Central memory CD8-positive, alpha-beta T cell (primary cell): ENCODE measurements around the gene GRIFIN.

Experiments used
- ATAC-seq: fragments of 150-1000 bp; cut with Tn5 transposase; replicated peaks from 2 replicates; pipeline ENCODE4 v1.10.0; 2022; ENCODE audit warnings: mild to moderate bottlenecking, moderate FRiP score, moderate number of reproducible peaks; ENCODE audit not compliant: poor library complexity, severe bottlenecking; ENCODE audit errors: extremely low read depth
- DNase-seq, 2 donors: peaks; one replicate each; pipeline ENCODE4 v3.0.0; 2021; ENCODE audit warnings: low spot score in 2 of 2
- H3K27ac Mint-ChIP-seq: one replicate; pipeline ENCODE4 v1.8.0; 2022; ENCODE audit warnings: low read depth, mild to moderate bottlenecking, moderate library complexity, mixed read lengths
- H3K27me3 Mint-ChIP-seq: one replicate; pipeline ENCODE4 v1.8.0; 2022; ENCODE audit warnings: mixed read lengths
- H3K36me3 Mint-ChIP-seq: one replicate; pipeline ENCODE4 v1.8.0; 2022; ENCODE audit warnings: mild to moderate bottlenecking, moderate library complexity, mixed read lengths; ENCODE audit not compliant: insufficient read depth
- H3K4me1 Mint-ChIP-seq: one replicate; pipeline ENCODE4 v1.8.0; 2022; ENCODE audit warnings: mixed read lengths
- H3K4me3 Mint-ChIP-seq: one replicate; pipeline ENCODE4 v1.8.0; 2022; ENCODE audit warnings: mild to moderate bottlenecking, moderate library complexity, mixed read lengths
- H3K9me3 Mint-ChIP-seq: one replicate; pipeline ENCODE4 v1.8.0; 2022; ENCODE audit warnings: mixed read lengths

GRIFIN gene

GRCh38 chr7:2518737-2519118, 42.5 kb upstream of the GRIFIN start:
- ATAC-seq (no peak), DNase-seq (no peak)
- H3K27ac Mint-ChIP-seq, result no peak overlapping the region

GRCh38 chr7:2517678-2518507, 41.7 kb upstream of the GRIFIN start:
- Mint-ChIP-seq H3K36me3 (peaks cover 26% of the 10 kb centered on the region), H3K27me3 (no peaks in the 10 kb centered on the region), H3K4me3 (peak overlapping the region; percentile 71), H3K4me1 (peaks cover 32% of the 10 kb centered on the region), H3K9me3 (no peaks in the 10 kb centered on the region), H3K27ac (no peak overlapping the region)
- ATAC-seq, result no peak
- DNase-seq, result no peak

More at GRCh38 chr7:2518737-2519118, 42.5 kb upstream of the GRIFIN start:
- Mint-ChIP-seq H3K4me1 (peaks cover 31% of the 10 kb centered on the region), H3K9me3 (no peaks in the 10 kb centered on the region), H3K36me3 (peaks cover 28% of the 10 kb centered on the region), H3K27me3 (no peaks in the 10 kb centered on the region), H3K4me3 (peak overlapping the region; percentile 71)

GRCh38 chr7:2517026-2517425, 40.8 kb upstream of the GRIFIN start:
- Mint-ChIP-seq H3K36me3 (peaks cover 18% of the 10 kb centered on the region), H3K27ac (no peak overlapping the region), H3K9me3 (no peaks in the 10 kb centered on the region), H3K4me3 (no peak overlapping the region), H3K4me1 (peaks cover 32% of the 10 kb centered on the region), H3K27me3 (no peaks in the 10 kb centered on the region)
- ATAC-seq (no peak), DNase-seq (no peak)

- H3K27me3 Mint-ChIP-seq, result no peaks in the 10 kb centered on the region
- H3K9me3 Mint-ChIP-seq, result no peaks in the 10 kb centered on the region
- no peak overlapping the region for H3K27ac Mint-ChIP-seq
- no peak overlapping the region for H3K4me3 Mint-ChIP-seq
- H3K4me1 Mint-ChIP-seq, result peaks cover 31% of the 10 kb centered on the region
- peaks cover 12% of the 10 kb centered on the region for H3K36me3 Mint-ChIP-seq
- ATAC-seq (no peak), DNase-seq (no peak)
These were observed 40.0 kb upstream of the GRIFIN start for GRCh38 chr7:2516194-2516555.

GRCh38 chr7:2515424-2516193, 39.4 kb upstream of the GRIFIN start:
- no peaks in the 10 kb centered on the region for H3K9me3 Mint-ChIP-seq
- ATAC-seq, result no peak
- no peak overlapping the region for H3K27ac Mint-ChIP-seq
- DNase-seq, result no peak
- no peak overlapping the region for H3K4me3 Mint-ChIP-seq
- H3K27me3 Mint-ChIP-seq, result no peaks in the 10 kb centered on the region
- H3K36me3 Mint-ChIP-seq, result peaks cover 10% of the 10 kb centered on the region
- peaks cover 37% of the 10 kb centered on the region for H3K4me1 Mint-ChIP-seq

- Mint-ChIP-seq H3K27me3 (no peaks in the 10 kb centered on the region), H3K4me1 (peaks cover 43% of the 10 kb centered on the region), H3K27ac (no peak overlapping the region), H3K36me3 (peaks cover 4% of the 10 kb centered on the region), H3K4me3 (no peak overlapping the region), H3K9me3 (no peaks in the 10 kb centered on the region)
- DNase-seq (no peak), ATAC-seq (no peak)
These were observed 38.5 kb upstream of the GRIFIN start for GRCh38 chr7:2514473-2515423.

- Mint-ChIP-seq H3K4me1 (peaks cover 53% of the 10 kb centered on the region), H3K9me3 (no peaks in the 10 kb centered on the region), H3K27ac (no peak overlapping the region), H3K4me3 (no peak overlapping the region), H3K27me3 (no peaks in the 10 kb centered on the region), H3K36me3 (peaks cover 6% of the 10 kb centered on the region)
- ATAC-seq (no peak), DNase-seq (no peak)
These were observed 37.5 kb upstream of the GRIFIN start for GRCh38 chr7:2513702-2514101.

GRCh38 chr7:2512713-2513112, 36.5 kb upstream of the GRIFIN start:
- Mint-ChIP-seq H3K4me1 (peaks cover 53% of the 10 kb centered on the region), H3K27me3 (no peaks in the 10 kb centered on the region), H3K4me3 (peak overlapping the region; percentile 60), H3K36me3 (peaks cover 8% of the 10 kb centered on the region), H3K27ac (peak overlapping the region; percentile 77), H3K9me3 (no peaks in the 10 kb centered on the region)
- DNase-seq (no peak), ATAC-seq (no peak)

- H3K27me3 Mint-ChIP-seq, result no peaks in the 10 kb centered on the region
These were observed 36.0 kb upstream of the GRIFIN start for GRCh38 chr7:2512179-2512661.

GRCh38 chr7:2511769-2512168, 35.6 kb upstream of the GRIFIN start:
- Mint-ChIP-seq H3K9me3 (no peaks in the 10 kb centered on the region), H3K27me3 (no peaks in the 10 kb centered on the region), H3K36me3 (peaks cover 8% of the 10 kb centered on the region), H3K4me3 (peak overlapping the region; percentile 74), H3K4me1 (peaks cover 49% of the 10 kb centered on the region), H3K27ac (peak overlapping the region; percentile 77)
- ATAC-seq (no peak), DNase-seq (no peak)

More at GRCh38 chr7:2512179-2512661, 36.0 kb upstream of the GRIFIN start:
- H3K4me1 Mint-ChIP-seq, result peaks cover 49% of the 10 kb centered on the region
- ATAC-seq, result no peak
- H3K4me3 Mint-ChIP-seq, result peak overlapping the region; percentile 74
- DNase-seq, result no peak
- H3K9me3 Mint-ChIP-seq, result no peaks in the 10 kb centered on the region
- peaks cover 8% of the 10 kb centered on the region for H3K36me3 Mint-ChIP-seq
- H3K27ac Mint-ChIP-seq, result peak overlapping the region; percentile 77

- Mint-ChIP-seq H3K36me3 (peaks cover 8% of the 10 kb centered on the region), H3K9me3 (no peaks in the 10 kb centered on the region), H3K27ac (peak overlapping the region; percentile 78), H3K27me3 (no peaks in the 10 kb centered on the region), H3K4me1 (peaks cover 49% of the 10 kb centered on the region), H3K4me3 (peak overlapping the region; percentile 74)
- ATAC-seq, result peak; percentile 20
- peak; percentile 34 to 42 for DNase-seq
These were observed 34.9 kb upstream of the GRIFIN start for GRCh38 chr7:2510909-2511768.
